GM19455 (cell line): ENCODE data around the gene COX7A1.
"Not testable (repeated sequence)": the region's sequence is repeated elsewhere in the genome, so short reads cannot be mapped to it uniquely, and the experiment has no call there.

ENCODE experiments used
- ATAC-seq: cut with Tn5 transposase; IDR thresholded peaks from one replicate; pipeline ENCODE4 v1.9.1; 2021; ENCODE audit not compliant: unreplicated experiment

COX7A1 gene

GRCh38 chr19:36152352-36153091 lies at the start of gene COX7A1:
COX7A1 (minus strand) TSS chr19:36152447; CDS start chr19:36152407, 40 bp downstream.
- no peak for ATAC-seq

GRCh38 chr19:36201684-36202083 lies 49.4 kb upstream of the COX7A1 start:
- ATAC-seq = no peak

- no peak for ATAC-seq
Observed at GRCh38 chr19:36198119-36198518, 45.9 kb upstream of the COX7A1 start.

GRCh38 chr19:36196249-36196648 lies 44.0 kb upstream of the COX7A1 start:
- ATAC-seq = no peak

GRCh38 chr19:36186722-36187121 lies 34.5 kb upstream of the COX7A1 start:
- ATAC-seq = not testable (repeated sequence)

- ATAC-seq = no peak
Observed at GRCh38 chr19:36183245-36183628, 31.0 kb upstream of the COX7A1 start.

GRCh38 chr19:36182612-36183244 lies 30.5 kb upstream of the COX7A1 start:
- no peak for ATAC-seq

GRCh38 chr19:36179077-36179476 lies 26.8 kb upstream of the COX7A1 start:
- ATAC-seq = not testable (repeated sequence)

GRCh38 chr19:36173846-36174245 lies 21.6 kb upstream of the COX7A1 start:
- ATAC-seq = not testable (repeated sequence)

- no peak for ATAC-seq
Observed at GRCh38 chr19:36172852-36173251, 20.6 kb upstream of the COX7A1 start.

- ATAC-seq = no peak
Observed at GRCh38 chr19:36169084-36169760, 17.0 kb upstream of the COX7A1 start.

- no peak for ATAC-seq
Observed at GRCh38 chr19:36163813-36164212, 11.6 kb upstream of the COX7A1 start.

- no peak for ATAC-seq
Observed at GRCh38 chr19:36160821-36161596, 8.8 kb upstream of the COX7A1 start.

- ATAC-seq = no peak
Observed at GRCh38 chr19:36153126-36153525, 879 bp upstream of the COX7A1 start.

- no peak for ATAC-seq
Observed at GRCh38 chr19:36152019-36152351, 262 bp downstream of the COX7A1 start.

GRCh38 chr19:36151144-36152018 lies 866 bp downstream of the COX7A1 start:
- ATAC-seq = no peak

- ATAC-seq = no peak
Observed at GRCh38 chr19:36150586-36150985, 1.7 kb downstream of the COX7A1 start.

GRCh38 chr19:36149673-36150406 lies 2.4 kb downstream of the COX7A1 start:
- ATAC-seq = no peak

GRCh38 chr19:36144624-36145023 lies 7.6 kb downstream of the COX7A1 start:
- ATAC-seq = no peak

- no peak for ATAC-seq
Observed at GRCh38 chr19:36142496-36142895, 9.8 kb downstream of the COX7A1 start.
